Measurements from ENCODE around the gene KRT84.

Gene KRT84

DNA sequence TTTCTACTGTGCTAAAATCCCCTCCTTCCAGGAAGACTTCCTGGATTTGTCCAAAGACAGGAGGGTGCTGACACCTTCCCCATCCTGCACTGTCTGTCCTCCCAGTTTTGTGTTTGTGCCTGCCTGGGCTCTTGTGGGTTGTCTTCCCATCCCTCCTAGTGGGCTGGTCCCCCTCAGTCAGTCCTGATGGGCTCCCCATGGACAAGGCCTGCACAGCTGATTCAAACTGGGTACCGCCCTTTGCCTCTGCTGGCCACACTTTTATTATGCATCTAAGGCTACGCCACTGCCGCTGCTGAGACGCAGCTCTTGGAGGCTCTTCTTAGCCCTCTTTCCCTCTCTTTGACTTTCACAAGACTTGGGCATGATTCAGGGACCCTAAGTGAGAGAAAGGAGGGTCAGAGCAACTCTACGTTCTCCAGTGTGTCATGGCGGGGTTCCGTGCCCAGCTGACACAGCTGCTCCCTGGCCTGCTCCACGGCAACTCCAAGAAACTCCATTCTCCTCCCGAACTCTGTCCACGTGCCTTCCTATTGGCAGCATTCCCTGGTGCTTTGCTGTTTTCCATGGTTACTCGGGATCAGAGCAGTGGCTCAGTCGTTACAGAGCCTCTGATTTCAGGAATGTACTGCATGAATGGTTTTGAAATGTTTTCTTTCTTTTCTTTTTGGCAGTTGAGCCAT lies 14.4 kb downstream of the KRT84 start:
- no peaks in the 10 kb centered on the region for H3K36me3 ChIP-seq (ENCODE audit: insufficient read depth, low read length)
- H3K4me2 ChIP-seq (ENCODE audit: low read depth, low read length, poor library complexity, severe bottlenecking), result no peak overlapping the region
- no peaks in the 10 kb centered on the region for H3K79me2 ChIP-seq (ENCODE audit: insufficient read depth, low read length)
- H3K27me3 ChIP-seq (ENCODE audit: insufficient read depth, low read length, poor library complexity, severe bottlenecking), result no peaks in the 10 kb centered on the region
- H3K9me3 ChIP-seq (ENCODE audit: insufficient read depth, low read depth, low read length), result no peaks in the 10 kb centered on the region
- H4K20me1 ChIP-seq (ENCODE audit: insufficient read depth, low read length, poor library complexity, severe bottlenecking), result no peaks in the 10 kb centered on the region
- TF ChIP-seq EZH2phosphoT487 (IDR thresholded peaks at IDR 0.05; ENCODE audit: borderline replicate concordance), result no peak
- TF ChIP-seq, protein P1, sequence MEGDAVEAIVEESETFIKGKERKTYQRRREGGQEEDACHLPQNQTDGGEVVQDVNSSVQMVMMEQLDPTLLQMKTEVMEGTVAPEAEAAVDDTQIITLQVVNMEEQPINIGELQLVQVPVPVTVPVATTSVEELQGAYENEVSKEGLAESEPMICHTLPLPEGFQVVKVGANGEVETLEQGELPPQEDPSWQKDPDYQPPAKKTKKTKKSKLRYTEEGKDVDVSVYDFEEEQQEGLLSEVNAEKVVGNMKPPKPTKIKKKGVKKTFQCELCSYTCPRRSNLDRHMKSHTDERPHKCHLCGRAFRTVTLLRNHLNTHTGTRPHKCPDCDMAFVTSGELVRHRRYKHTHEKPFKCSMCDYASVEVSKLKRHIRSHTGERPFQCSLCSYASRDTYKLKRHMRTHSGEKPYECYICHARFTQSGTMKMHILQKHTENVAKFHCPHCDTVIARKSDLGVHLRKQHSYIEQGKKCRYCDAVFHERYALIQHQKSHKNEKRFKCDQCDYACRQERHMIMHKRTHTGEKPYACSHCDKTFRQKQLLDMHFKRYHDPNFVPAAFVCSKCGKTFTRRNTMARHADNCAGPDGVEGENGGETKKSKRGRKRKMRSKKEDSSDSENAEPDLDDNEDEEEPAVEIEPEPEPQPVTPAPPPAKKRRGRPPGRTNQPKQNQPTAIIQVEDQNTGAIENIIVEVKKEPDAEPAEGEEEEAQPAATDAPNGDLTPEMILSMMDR (conservative IDR thresholded peaks at IDR 0.05; ENCODE audit: low read length), result no peak
- H2AFZ ChIP-seq (ENCODE audit: low read length), result no peak overlapping the region
- no peaks in the 10 kb centered on the region for H3K9me2 ChIP-seq (replicated peaks; ENCODE audit: low read depth, low read length)
- H3F3A ChIP-seq (ENCODE audit: low read depth), result no peaks in the 10 kb centered on the region
- H3K9ac ChIP-seq (ENCODE audit: low read depth, low read length, poor library complexity, severe bottlenecking), result no peak overlapping the region
- H3K4me3 ChIP-seq (ENCODE audit: low read length, poor library complexity, severe bottlenecking), result no peak overlapping the region
- H3K4me1 ChIP-seq (ENCODE audit: insufficient read depth, low read length, poor library complexity, severe bottlenecking), result no peaks in the 10 kb centered on the region

DNA sequence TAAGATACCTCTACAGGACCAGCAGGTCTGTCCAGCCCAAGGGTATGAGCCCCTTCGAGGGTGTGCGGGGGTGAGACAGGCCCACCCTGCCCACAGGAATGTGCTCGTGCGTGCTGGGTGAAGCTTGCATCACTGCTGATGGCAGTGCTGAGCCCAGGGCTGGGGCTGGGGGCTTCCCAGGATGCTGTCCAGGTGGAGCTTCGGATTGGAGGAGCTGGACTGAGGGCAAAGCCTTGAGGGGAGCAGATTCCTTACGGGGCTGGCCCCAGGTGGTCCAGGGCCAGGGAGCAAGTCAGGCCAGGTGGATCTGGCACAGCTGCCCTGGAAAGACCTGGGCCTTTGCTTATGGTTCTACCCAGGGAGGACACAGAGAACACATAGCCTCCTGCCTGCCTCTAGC lies 15.6 kb downstream of the KRT84 start:
- Histone ChIP-seq H3K9me3 (ENCODE audit: insufficient read depth, low read depth, low read length) (no peaks in the 10 kb centered on the region), H3K27me3 (ENCODE audit: insufficient read depth, low read length, poor library complexity, severe bottlenecking) (no peaks in the 10 kb centered on the region), H4K20me1 (ENCODE audit: insufficient read depth, low read length, poor library complexity, severe bottlenecking) (no peaks in the 10 kb centered on the region), H3F3A (ENCODE audit: low read depth) (no peaks in the 10 kb centered on the region), H3K36me3 (ENCODE audit: insufficient read depth, low read length) (no peaks in the 10 kb centered on the region), H3K79me2 (ENCODE audit: insufficient read depth, low read length) (no peaks in the 10 kb centered on the region), H2AFZ (ENCODE audit: low read length) (no peak overlapping the region), H3K4me1 (ENCODE audit: insufficient read depth, low read length, poor library complexity, severe bottlenecking) (no peaks in the 10 kb centered on the region), H3K9ac (ENCODE audit: low read depth, low read length, poor library complexity, severe bottlenecking) (no peak overlapping the region), H3K9me2 (replicated peaks; ENCODE audit: low read depth, low read length) (no peaks in the 10 kb centered on the region), H3K4me3 (ENCODE audit: low read length, poor library complexity, severe bottlenecking) (no peak overlapping the region), H3K4me2 (ENCODE audit: low read depth, low read length, poor library complexity, severe bottlenecking) (no peak overlapping the region)
- TF ChIP-seq, protein P1 (conservative IDR thresholded peaks at IDR 0.05; ENCODE audit: low read length), result no peak
- TF ChIP-seq EZH2phosphoT487 (IDR thresholded peaks at IDR 0.05; ENCODE audit: borderline replicate concordance), result no peak

DNA sequence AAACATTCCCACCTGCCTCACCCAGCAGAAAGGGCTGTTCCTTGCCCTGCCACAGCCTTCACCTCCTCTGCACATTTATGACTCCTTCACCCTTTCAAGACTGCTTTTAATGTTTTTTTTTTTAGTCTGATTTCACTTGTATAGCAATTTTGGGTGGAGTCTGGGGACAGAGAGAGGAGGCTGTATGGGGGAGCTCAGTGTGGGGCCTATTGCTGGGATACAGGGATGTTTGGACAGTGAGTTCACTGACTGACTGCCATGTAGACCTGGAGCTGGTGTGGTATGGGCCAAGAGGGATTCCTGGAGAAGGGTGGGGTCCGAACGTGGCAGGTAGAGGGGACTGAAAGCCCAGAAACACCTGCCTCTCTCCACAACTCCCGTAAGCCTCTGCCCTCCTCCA lies 16.2 kb downstream of the KRT84 start:
- Histone ChIP-seq H3K79me2 (ENCODE audit: insufficient read depth, low read length) (no peaks in the 10 kb centered on the region), H3K4me3 (ENCODE audit: low read length, poor library complexity, severe bottlenecking) (no peak overlapping the region), H3K4me2 (ENCODE audit: low read depth, low read length, poor library complexity, severe bottlenecking) (no peak overlapping the region), H3F3A (ENCODE audit: low read depth) (no peaks in the 10 kb centered on the region), H4K20me1 (ENCODE audit: insufficient read depth, low read length, poor library complexity, severe bottlenecking) (no peaks in the 10 kb centered on the region), H3K9me3 (ENCODE audit: insufficient read depth, low read depth, low read length) (no peaks in the 10 kb centered on the region), H3K9me2 (replicated peaks; ENCODE audit: low read depth, low read length) (no peaks in the 10 kb centered on the region), H3K36me3 (ENCODE audit: insufficient read depth, low read length) (no peaks in the 10 kb centered on the region), H3K27me3 (ENCODE audit: insufficient read depth, low read length, poor library complexity, severe bottlenecking) (no peaks in the 10 kb centered on the region), H2AFZ (ENCODE audit: low read length) (no peak overlapping the region), H3K4me1 (ENCODE audit: insufficient read depth, low read length, poor library complexity, severe bottlenecking) (no peaks in the 10 kb centered on the region), H3K9ac (ENCODE audit: low read depth, low read length, poor library complexity, severe bottlenecking) (no peak overlapping the region)
- TF ChIP-seq, protein P1 (conservative IDR thresholded peaks at IDR 0.05; ENCODE audit: low read length), result no peak
- TF ChIP-seq EZH2phosphoT487 (IDR thresholded peaks at IDR 0.05; ENCODE audit: borderline replicate concordance), result no peak
